ENCODE results near the gene USH2A.

- TF ChIP-seq POLR2A (IDR thresholded peaks at IDR 0.05) (no peak), CTCF (IDR thresholded peaks at IDR 0.05) (no peak)
Observed at GRCh38 chr1:216186816-216187215, 236.4 kb downstream of the USH2A start.
